ENCODE measurements around the gene CCDC80.

CCDC80 gene

GRCh38 chr3:112637700-112638099 lies 3.2 kb downstream of the CCDC80 start:
- ChIA-PET POLR2A (no interaction called here), CTCF (interaction anchor here (0.6 to 1.7 kb wide), 7 partner anchors 10 to 631 kb away, joined by 3 to 9 read pairs (median 3); no protein-coding TSS in a partner anchor)
- no peak for DNase-seq (ENCODE audit: extremely low spot score)
- TF ChIP-seq CTCF (IDR thresholded peaks at IDR 0.05; ENCODE audit: control extremely low read depth, extremely low read depth, low read depth, missing control alignments): no peak

GRCh38 chr3:112635674-112636073 lies 5.3 kb downstream of the CCDC80 start:
- POLR2A ChIA-PET: no interaction called here
- TF ChIP-seq CTCF (IDR thresholded peaks at IDR 0.05; ENCODE audit: control extremely low read depth, extremely low read depth, low read depth, missing control alignments): no peak
- DNase-seq (ENCODE audit: extremely low spot score): no peak
- CTCF ChIA-PET: interaction anchor here (0.7 to 6.8 kb wide), 9 partner anchors 7 to 653 kb away, joined by 3 to 42 read pairs (median 3); partner anchors contain the start of gene CCDC80

- no peak for DNase-seq (ENCODE audit: extremely low spot score)
- TF ChIP-seq CTCF (IDR thresholded peaks at IDR 0.05; ENCODE audit: control extremely low read depth, extremely low read depth, low read depth, missing control alignments): no peak
- POLR2A ChIA-PET: no interaction called here
- CTCF ChIA-PET: interaction anchor here (0.7 to 6.8 kb wide), 9 partner anchors 8 to 352 kb away, joined by 3 to 42 read pairs (median 3); partner anchors contain the start of gene CCDC80
These were observed 6.0 kb downstream of the CCDC80 start for GRCh38 chr3:112634786-112635541.

GRCh38 chr3:112633757-112634156 lies 7.2 kb downstream of the CCDC80 start:
- POLR2A ChIA-PET: no interaction called here

GRCh38 chr3:112633191-112633590 lies 7.8 kb downstream of the CCDC80 start:
- DNase-seq (ENCODE audit: extremely low spot score): no peak
- no peak for TF ChIP-seq CTCF (IDR thresholded peaks at IDR 0.05; ENCODE audit: control extremely low read depth, extremely low read depth, low read depth, missing control alignments)
- ChIA-PET POLR2A (no interaction called here), CTCF (interaction anchor here (1.8 to 6.8 kb wide), 2 partner anchors 10 to 12 kb away, joined by 6 to 42 read pairs; partner anchors contain the start of gene CCDC80)

More at GRCh38 chr3:112633757-112634156, 7.2 kb downstream of the CCDC80 start:
- no peak for DNase-seq (ENCODE audit: extremely low spot score)
- CTCF ChIA-PET: interaction anchor here (1.4 to 6.8 kb wide), 3 partner anchors 9 to 51 kb away, joined by 4 to 42 read pairs (median 6); partner anchors contain the start of gene CCDC80
- no peak for TF ChIP-seq CTCF (IDR thresholded peaks at IDR 0.05; ENCODE audit: control extremely low read depth, extremely low read depth, low read depth, missing control alignments)

- no peak for TF ChIP-seq CTCF (IDR thresholded peaks at IDR 0.05; ENCODE audit: control extremely low read depth, extremely low read depth, low read depth, missing control alignments)
- no peak for DNase-seq (ENCODE audit: extremely low spot score)
- ChIA-PET CTCF (interaction anchor here (1.0 to 6.8 kb wide), 4 partner anchors 10 to 521 kb away, joined by 4 to 42 read pairs (median 5); partner anchors contain the start of gene CCDC80), POLR2A (no interaction called here)
These were observed 8.3 kb downstream of the CCDC80 start for GRCh38 chr3:112632596-112632995.

Measured in GM10248 (cell line).